Osteoblast (primary cell): Measurements from ENCODE around the gene GLOD4. TPM values are rescaled to one million over a fixed set of nuclear protein-coding genes. Genes with fewer than 3 reads are reported as not detected.
A peak's percentile ranks its signal among the peaks of the same experiment; 100 is the strongest.

Experiments
- DNase-seq: peaks from one replicate; pipeline ENCODE4 v3.0.0; 2011; ENCODE audit warnings: low spot score, mixed read lengths; ENCODE audit not compliant: insufficient read length; ENCODE audit errors: missing footprints
- H2AFZ ChIP-seq: 2 replicates; pipeline ENCODE4 v1.6.0; 2011; ENCODE audit warnings: mild to moderate bottlenecking, low read length
- H3K27ac ChIP-seq: 2 replicates; pipeline ENCODE4 v1.5.1; 2011; ENCODE audit warnings: mild to moderate bottlenecking, low read depth, low read length, moderate library complexity
- H3K27me3 ChIP-seq: 2 replicates; pipeline ENCODE4 v1.6.0; 2012; ENCODE audit warnings: mild to moderate bottlenecking, control low read depth, inconsistent platforms, low read length, moderate library complexity; ENCODE audit not compliant: insufficient read depth
- H3K36me3 ChIP-seq: 2 replicates; pipeline ENCODE4 v1.5.1; 2011; ENCODE audit warnings: mild to moderate bottlenecking, low read length, control low read depth, moderate library complexity; ENCODE audit not compliant: insufficient read depth
- H3K4me1 ChIP-seq: 2 replicates; pipeline ENCODE4 v1.5.1; 2011; ENCODE audit warnings: mild to moderate bottlenecking, low read length, control low read depth, moderate library complexity; ENCODE audit not compliant: insufficient read depth
- H3K4me2 ChIP-seq: 2 replicates; pipeline ENCODE4 v1.6.0; 2011; ENCODE audit warnings: mild to moderate bottlenecking, low read length; ENCODE audit not compliant: insufficient read depth
- H3K4me3 ChIP-seq: fragments of 200-600 bp; sonication (generic); 3 replicates; pipeline ENCODE4 v1.5.1; 2012; ENCODE audit warnings: mild to moderate bottlenecking, low read length, inconsistent platforms; ENCODE audit not compliant: insufficient read depth
- H3K79me2 ChIP-seq: 2 replicates; pipeline ENCODE4 v1.6.0; 2012; ENCODE audit warnings: mild to moderate bottlenecking, low read length, control low read depth, inconsistent platforms; ENCODE audit not compliant: insufficient read depth
- H3K9me3 ChIP-seq: 2 replicates; pipeline ENCODE4 v1.5.1; 2011; ENCODE audit warnings: low read depth, low read length, control low read depth
- H4K20me1 ChIP-seq: 2 replicates; pipeline ENCODE4 v1.6.0; 2012; ENCODE audit warnings: mild to moderate bottlenecking, low read length, control low read depth; ENCODE audit not compliant: insufficient read depth
- total RNA-seq: library from RNA; depleted of rRNA; stranded (reverse); fragments of >200 nt; gene quantifications from 2 replicates; pipeline ENCODE4 v1.2.3, GENCODE V29; 2012
- TF ChIP-seq, protein P1 (sequence below): IDR thresholded peaks from 2 replicates; pipeline ENCODE4 v1.5.1; 2011; ENCODE audit warnings: mild to moderate bottlenecking, low read depth, low read length, moderate library complexity; ENCODE audit errors: extremely low read depth

Gene GLOD4
- total RNA-seq, 1 donor: 39.4 TPM

DNA sequence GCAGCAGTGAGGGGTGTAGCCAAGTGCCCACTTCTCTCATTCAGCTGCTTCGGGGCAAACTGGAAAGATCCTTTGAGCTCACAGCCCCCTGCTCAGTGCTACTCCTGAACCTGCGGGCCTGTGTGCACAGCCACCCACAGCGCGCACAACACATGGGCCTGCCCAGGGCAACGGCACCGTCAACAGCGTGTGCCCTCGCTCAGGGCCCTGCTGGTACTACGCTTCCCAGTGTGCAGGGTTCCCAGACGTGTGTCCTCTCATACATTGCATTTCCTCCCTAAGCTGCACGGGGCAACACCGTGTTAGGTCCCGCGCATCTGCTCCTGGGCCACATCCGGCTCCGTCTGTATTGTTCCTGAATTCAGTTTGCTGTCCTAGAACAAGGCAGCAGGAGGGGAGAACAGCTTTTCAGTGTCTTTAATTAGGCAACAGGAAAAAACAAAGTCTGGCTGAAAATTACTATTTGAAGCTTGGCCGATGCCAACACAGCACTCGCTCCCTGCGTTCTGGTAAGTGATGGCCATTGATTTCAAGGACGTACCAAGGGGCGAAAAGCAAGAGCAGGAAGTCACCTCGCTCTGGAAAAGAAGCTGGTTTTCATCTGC lies 15.3 kb upstream of the GLOD4 start:
- Histone ChIP-seq H2AFZ (no peak overlapping the region), H3K36me3 (peaks cover 13% of the 10 kb centered on the region), H3K4me3 (no peak overlapping the region), H3K27me3 (no peaks in the 10 kb centered on the region), H3K4me2 (no peak overlapping the region), H3K27ac (no peak overlapping the region), H3K79me2 (no peaks in the 10 kb centered on the region), H3K9me3 (no peaks in the 10 kb centered on the region), H4K20me1 (peaks cover 3% of the 10 kb centered on the region), H3K4me1 (peaks cover 7% of the 10 kb centered on the region)
- DNase-seq: peak; percentile 75
- TF ChIP-seq, protein P1, sequence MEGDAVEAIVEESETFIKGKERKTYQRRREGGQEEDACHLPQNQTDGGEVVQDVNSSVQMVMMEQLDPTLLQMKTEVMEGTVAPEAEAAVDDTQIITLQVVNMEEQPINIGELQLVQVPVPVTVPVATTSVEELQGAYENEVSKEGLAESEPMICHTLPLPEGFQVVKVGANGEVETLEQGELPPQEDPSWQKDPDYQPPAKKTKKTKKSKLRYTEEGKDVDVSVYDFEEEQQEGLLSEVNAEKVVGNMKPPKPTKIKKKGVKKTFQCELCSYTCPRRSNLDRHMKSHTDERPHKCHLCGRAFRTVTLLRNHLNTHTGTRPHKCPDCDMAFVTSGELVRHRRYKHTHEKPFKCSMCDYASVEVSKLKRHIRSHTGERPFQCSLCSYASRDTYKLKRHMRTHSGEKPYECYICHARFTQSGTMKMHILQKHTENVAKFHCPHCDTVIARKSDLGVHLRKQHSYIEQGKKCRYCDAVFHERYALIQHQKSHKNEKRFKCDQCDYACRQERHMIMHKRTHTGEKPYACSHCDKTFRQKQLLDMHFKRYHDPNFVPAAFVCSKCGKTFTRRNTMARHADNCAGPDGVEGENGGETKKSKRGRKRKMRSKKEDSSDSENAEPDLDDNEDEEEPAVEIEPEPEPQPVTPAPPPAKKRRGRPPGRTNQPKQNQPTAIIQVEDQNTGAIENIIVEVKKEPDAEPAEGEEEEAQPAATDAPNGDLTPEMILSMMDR: no peak

DNA sequence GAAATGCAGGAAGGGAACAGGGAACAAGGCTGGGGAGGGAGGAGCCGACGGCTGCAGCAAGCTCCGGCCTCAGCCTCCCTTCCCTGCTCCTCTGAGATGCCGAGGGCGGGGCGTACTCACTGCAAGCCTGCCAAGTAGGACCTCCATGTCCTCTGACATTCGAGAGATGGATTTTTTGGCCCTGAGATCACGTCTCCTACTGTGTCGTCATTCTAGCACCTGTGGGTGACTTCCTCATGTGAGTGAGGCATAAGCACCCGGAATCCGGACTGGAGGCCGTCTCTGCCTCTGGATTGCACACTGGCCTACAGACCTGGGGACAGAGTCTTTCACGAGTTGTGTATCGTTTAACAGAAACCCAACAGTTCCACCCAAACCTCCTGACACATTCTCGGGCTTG lies 14.5 kb upstream of the GLOD4 start:
- peaks cover 6% of the 10 kb centered on the region for H4K20me1 ChIP-seq
- H3K4me3 ChIP-seq: no peak overlapping the region
- peaks cover 16% of the 10 kb centered on the region for H3K36me3 ChIP-seq
- no peaks in the 10 kb centered on the region for H3K79me2 ChIP-seq
- no peak overlapping the region for H3K27ac ChIP-seq
- H3K4me1 ChIP-seq: peaks cover 7% of the 10 kb centered on the region
- TF ChIP-seq, protein P1: no peak
- H3K9me3 ChIP-seq: no peaks in the 10 kb centered on the region
- no peaks in the 10 kb centered on the region for H3K27me3 ChIP-seq
- no peak overlapping the region for H3K4me2 ChIP-seq
- peak; percentile 53 for DNase-seq
- H2AFZ ChIP-seq: no peak overlapping the region

- Histone ChIP-seq H3K4me2 (no peak overlapping the region), H3K27me3 (no peaks in the 10 kb centered on the region), H3K36me3 (peaks cover 23% of the 10 kb centered on the region), H3K4me3 (no peak overlapping the region), H3K79me2 (no peaks in the 10 kb centered on the region), H3K9me3 (no peaks in the 10 kb centered on the region), H3K27ac (no peak overlapping the region), H3K4me1 (peaks cover 7% of the 10 kb centered on the region), H4K20me1 (peaks cover 6% of the 10 kb centered on the region), H2AFZ (no peak overlapping the region)
- DNase-seq: peak; percentile 51
- TF ChIP-seq, protein P1: no peak
Observed at GRCh38 chr17:795721-796120, 13.6 kb upstream of the GLOD4 start.

GRCh38 chr17:795276-795675 lies 13.2 kb upstream of the GLOD4 start:
- H3K4me3 ChIP-seq: peak overlapping the region; percentile 50

More at GRCh38 chr17:795276-795675, 13.2 kb upstream of the GLOD4 start:
- peaks cover 23% of the 10 kb centered on the region for H3K36me3 ChIP-seq
- H3K79me2 ChIP-seq: no peaks in the 10 kb centered on the region
- peak overlapping the region; percentile 4 for H2AFZ ChIP-seq
- TF ChIP-seq, protein P1: no peak
- peak overlapping the region; percentile 70 for H3K4me2 ChIP-seq
- no peaks in the 10 kb centered on the region for H3K9me3 ChIP-seq
- H4K20me1 ChIP-seq: peaks cover 6% of the 10 kb centered on the region
- H3K27ac ChIP-seq: no peak overlapping the region
- no peak for DNase-seq
- peaks cover 7% of the 10 kb centered on the region for H3K4me1 ChIP-seq
- no peaks in the 10 kb centered on the region for H3K27me3 ChIP-seq
